Panc1 (cell line): Measurements from ENCODE around the gene VEGFA. TPM values are rescaled to one million over a fixed set of nuclear protein-coding genes. Genes with fewer than 3 reads are reported as not detected.

Experiments used
- ATAC-seq: fragments of 200-7000 bp; cut with Tn5 transposase; 2 replicates; pipeline ENCODE4 v1.9.1; 2020; ENCODE audit warnings: mild to moderate bottlenecking, moderate library complexity
- BruUV-seq: library from RNA; stranded (reverse); fragments of 400-500 nt; replicated peaks from 2 replicates; lab custom pipeline; 2021; lab: Mats Ljungman, UMichigan
- CTCF ChIA-PET: fragments of 300-600 bp; sonication (Branson Sonifier 250); formaldehyde crosslinking; loops from one replicate; lab custom pipeline; 2022; ENCODE audit warnings: antibody characterized with exemption; lab: Charles Lee
- POLR2A ChIA-PET: fragments of 300-600 bp; sonication (Branson Sonifier 250); formaldehyde crosslinking; loops from one replicate; lab custom pipeline; 2022; ENCODE audit warnings: antibody characterized with exemption; lab: Charles Lee
- DNase-seq: peaks from one replicate; pipeline ENCODE4 v3.0.0-alpha.2; 2010; ENCODE audit warnings: low read depth, low spot score
- H3K27ac ChIP-seq: 2 replicates; pipeline ENCODE4 v1.5.1; 2011; ENCODE audit warnings: mild to moderate bottlenecking, low read length, inconsistent platforms
- H3K27me3 ChIP-seq: fragments of 200-500 bp; sonication (Bioruptor generic); 2 replicates; pipeline ENCODE4 v1.6.0; 2014; ENCODE audit warnings: low read length, inconsistent platforms; ENCODE audit not compliant: control insufficient read depth, insufficient read depth
- H3K36me3 ChIP-seq: fragments of 200-500 bp; sonication (Bioruptor generic); 2 replicates; pipeline ENCODE4 v1.5.1; 2014; ENCODE audit warnings: inconsistent platforms, mild to moderate bottlenecking, low read length, moderate library complexity; ENCODE audit not compliant: control insufficient read depth, insufficient read depth
- H3K4me1 ChIP-seq: 2 replicates; pipeline ENCODE4 v1.5.1; 2011; ENCODE audit warnings: inconsistent platforms, mild to moderate bottlenecking, low read length, moderate library complexity; ENCODE audit not compliant: control insufficient read depth, insufficient read depth
- H3K4me3 ChIP-seq, 2 experiments: 2 replicates each; pipeline ENCODE4 v1.5.1; 2011 to 2012; ENCODE audit warnings: low read depth in 2 of 2, low read length in 2 of 2, mild to moderate bottlenecking in 2 of 2, inconsistent platforms in 1 of 2, moderate library complexity in 1 of 2
- H3K9me3 ChIP-seq: fragments of 200-500 bp; sonication (Bioruptor generic); 2 replicates; pipeline ENCODE4 v1.5.1; 2014; ENCODE audit warnings: low read depth, mild to moderate bottlenecking, inconsistent platforms, low read length, moderate library complexity; ENCODE audit not compliant: control insufficient read depth, insufficient read depth
- POLR2AphosphoS5 ChIP-seq: IDR thresholded peaks from 2 replicates; pipeline ENCODE4 v1.6.1; 2012; ENCODE audit warnings: mild to moderate bottlenecking, low read depth, low read length, moderate library complexity
- SIN3A ChIP-seq: IDR thresholded peaks from 2 replicates; pipeline ENCODE4 v1.6.1; 2012; ENCODE audit warnings: low read depth, mild to moderate bottlenecking, low read length, moderate library complexity, borderline replicate concordance; ENCODE audit not compliant: insufficient read depth
- TCF7L2 ChIP-seq: IDR thresholded peaks from 2 replicates; pipeline ENCODE4 v1.6.1; 2011; ENCODE audit warnings: mild to moderate bottlenecking, low read depth, low read length, inconsistent platforms
- in situ Hi-C: cut with HindIII; loops from 2 replicates; pipeline ENCODE4 v1.10.0; 2016; ENCODE audit warnings: low sequenced_read_pairs, low pct_unique_long_range_greater_than_20kb
- intact Hi-C: fragments of 100-400 bp; cut with micrococcal nuclease; formaldehyde crosslinking; loops from one replicate; pipeline ENCODE4 v1.10.0; 2022; ENCODE audit not compliant: unreplicated experiment
- total RNA-seq: library from RNA; stranded (reverse); gene quantifications from one replicate; pipeline ENCODE4 v1.2.1, GENCODE V29; 2021; ENCODE audit not compliant: unreplicated experiment
- TF ChIP-seq, protein P1 (sequence below), 2 experiments: IDR thresholded peaks; 2 replicates each; pipeline ENCODE4 v1.6.1; 2011 to 2012; ENCODE audit warnings: low read depth in 2 of 2, control low read depth in 1 of 2, low read length in 1 of 2, mild to moderate bottlenecking in 1 of 2, moderate library complexity in 1 of 2; ENCODE audit not compliant: insufficient read depth in 1 of 2
- TF ChIP-seq, protein P2 (sequence below): fragments of 450-650 bp; IDR thresholded peaks from 2 replicates; pipeline ENCODE4 v1.5.1; 2017; ENCODE audit warnings: mild to moderate bottlenecking

VEGFA gene
- total RNA-seq, 1 experiment from 2014 or later = 98.7 TPM

- H3K4me3 ChIP-seq = no peak overlapping the region
- TF ChIP-seq, protein P1, sequence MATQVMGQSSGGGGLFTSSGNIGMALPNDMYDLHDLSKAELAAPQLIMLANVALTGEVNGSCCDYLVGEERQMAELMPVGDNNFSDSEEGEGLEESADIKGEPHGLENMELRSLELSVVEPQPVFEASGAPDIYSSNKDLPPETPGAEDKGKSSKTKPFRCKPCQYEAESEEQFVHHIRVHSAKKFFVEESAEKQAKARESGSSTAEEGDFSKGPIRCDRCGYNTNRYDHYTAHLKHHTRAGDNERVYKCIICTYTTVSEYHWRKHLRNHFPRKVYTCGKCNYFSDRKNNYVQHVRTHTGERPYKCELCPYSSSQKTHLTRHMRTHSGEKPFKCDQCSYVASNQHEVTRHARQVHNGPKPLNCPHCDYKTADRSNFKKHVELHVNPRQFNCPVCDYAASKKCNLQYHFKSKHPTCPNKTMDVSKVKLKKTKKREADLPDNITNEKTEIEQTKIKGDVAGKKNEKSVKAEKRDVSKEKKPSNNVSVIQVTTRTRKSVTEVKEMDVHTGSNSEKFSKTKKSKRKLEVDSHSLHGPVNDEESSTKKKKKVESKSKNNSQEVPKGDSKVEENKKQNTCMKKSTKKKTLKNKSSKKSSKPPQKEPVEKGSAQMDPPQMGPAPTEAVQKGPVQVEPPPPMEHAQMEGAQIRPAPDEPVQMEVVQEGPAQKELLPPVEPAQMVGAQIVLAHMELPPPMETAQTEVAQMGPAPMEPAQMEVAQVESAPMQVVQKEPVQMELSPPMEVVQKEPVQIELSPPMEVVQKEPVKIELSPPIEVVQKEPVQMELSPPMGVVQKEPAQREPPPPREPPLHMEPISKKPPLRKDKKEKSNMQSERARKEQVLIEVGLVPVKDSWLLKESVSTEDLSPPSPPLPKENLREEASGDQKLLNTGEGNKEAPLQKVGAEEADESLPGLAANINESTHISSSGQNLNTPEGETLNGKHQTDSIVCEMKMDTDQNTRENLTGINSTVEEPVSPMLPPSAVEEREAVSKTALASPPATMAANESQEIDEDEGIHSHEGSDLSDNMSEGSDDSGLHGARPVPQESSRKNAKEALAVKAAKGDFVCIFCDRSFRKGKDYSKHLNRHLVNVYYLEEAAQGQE (IDR thresholded peaks at IDR 0.05; ENCODE audit: insufficient read depth in 1 of 2, low read depth in 2 of 2, low read length in 1 of 2) = no peak
- TF ChIP-seq POLR2AphosphoS5 = no peak
- TF ChIP-seq, protein P2, sequence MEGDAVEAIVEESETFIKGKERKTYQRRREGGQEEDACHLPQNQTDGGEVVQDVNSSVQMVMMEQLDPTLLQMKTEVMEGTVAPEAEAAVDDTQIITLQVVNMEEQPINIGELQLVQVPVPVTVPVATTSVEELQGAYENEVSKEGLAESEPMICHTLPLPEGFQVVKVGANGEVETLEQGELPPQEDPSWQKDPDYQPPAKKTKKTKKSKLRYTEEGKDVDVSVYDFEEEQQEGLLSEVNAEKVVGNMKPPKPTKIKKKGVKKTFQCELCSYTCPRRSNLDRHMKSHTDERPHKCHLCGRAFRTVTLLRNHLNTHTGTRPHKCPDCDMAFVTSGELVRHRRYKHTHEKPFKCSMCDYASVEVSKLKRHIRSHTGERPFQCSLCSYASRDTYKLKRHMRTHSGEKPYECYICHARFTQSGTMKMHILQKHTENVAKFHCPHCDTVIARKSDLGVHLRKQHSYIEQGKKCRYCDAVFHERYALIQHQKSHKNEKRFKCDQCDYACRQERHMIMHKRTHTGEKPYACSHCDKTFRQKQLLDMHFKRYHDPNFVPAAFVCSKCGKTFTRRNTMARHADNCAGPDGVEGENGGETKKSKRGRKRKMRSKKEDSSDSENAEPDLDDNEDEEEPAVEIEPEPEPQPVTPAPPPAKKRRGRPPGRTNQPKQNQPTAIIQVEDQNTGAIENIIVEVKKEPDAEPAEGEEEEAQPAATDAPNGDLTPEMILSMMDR = no peak
- TF ChIP-seq TCF7L2 = no peak
- TF ChIP-seq SIN3A = no peak
These were observed 15.3 kb downstream of the VEGFA start for GRCh38 chr6:43785220-43785752.

DNA sequence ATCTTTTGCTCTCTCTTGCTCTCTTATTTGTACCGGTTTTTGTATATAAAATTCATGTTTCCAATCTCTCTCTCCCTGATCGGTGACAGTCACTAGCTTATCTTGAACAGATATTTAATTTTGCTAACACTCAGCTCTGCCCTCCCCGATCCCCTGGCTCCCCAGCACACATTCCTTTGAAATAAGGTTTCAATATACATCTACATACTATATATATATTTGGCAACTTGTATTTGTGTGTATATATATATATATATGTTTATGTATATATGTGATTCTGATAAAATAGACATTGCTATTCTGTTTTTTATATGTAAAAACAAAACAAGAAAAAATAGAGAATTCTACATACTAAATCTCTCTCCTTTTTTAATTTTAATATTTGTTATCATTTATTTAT is 15.9 kb downstream of the VEGFA start:
- H3K36me3 ChIP-seq = peaks cover 11% of the 10 kb centered on the region; the same call in 1 of the 2 replicates
- in situ Hi-C loops = no loop called here
- no peak overlapping the region for H3K27ac ChIP-seq
- ChIA-PET POLR2A (no interaction called here), CTCF (no interaction called here)
- intact Hi-C loops = no loop called here
- TF ChIP-seq POLR2AphosphoS5 = no peak
- TF ChIP-seq, protein P1 (IDR thresholded peaks at IDR 0.05; ENCODE audit: insufficient read depth in 1 of 2, low read depth in 2 of 2, low read length in 1 of 2) = no peak
- no peaks in the 10 kb centered on the region for H3K9me3 ChIP-seq
- DNase-seq = no peak
- BruUV-seq = no TSS peak
- no peak for ATAC-seq
- H3K27me3 ChIP-seq = no peaks in the 10 kb centered on the region
- no peaks in the 10 kb centered on the region for H3K4me1 ChIP-seq
- H3K4me3 ChIP-seq = no peak overlapping the region

More at GRCh38 chr6:43785220-43785752, 15.3 kb downstream of the VEGFA start:
- DNase-seq = no peak
- no peaks in the 10 kb centered on the region for H3K4me1 ChIP-seq
- intact Hi-C loops (no loop called here), in situ Hi-C loops (no loop called here)
- BruUV-seq = TSS peak; percentile 78
- ChIA-PET CTCF (no interaction called here), POLR2A (no interaction called here)
- H3K27me3 ChIP-seq = no peaks in the 10 kb centered on the region
- peaks cover 11% of the 10 kb centered on the region; the same call in 1 of the 2 replicates for H3K36me3 ChIP-seq
- H3K27ac ChIP-seq = no peak overlapping the region
- ATAC-seq = no peak
- no peaks in the 10 kb centered on the region for H3K9me3 ChIP-seq
